ENCODE data around the gene RBM14.

GRCh38 chr11:66600219-66600618 is 16.2 kb upstream of the RBM14 start:
- no peak for TF ChIP-seq CTCF (conservative IDR thresholded peaks at IDR 0.05; ENCODE audit: low read depth, low read length)
- no peak for TF ChIP-seq POLR2A (IDR thresholded peaks at IDR 0.05; ENCODE audit: low read depth, low read length)
- no peak for TF ChIP-seq MXI1 (IDR thresholded peaks at IDR 0.05; ENCODE audit: borderline replicate concordance, low read depth, low read length)

Measured in IMR-90 (cell line).